Measurements from ENCODE around the gene NUMBL.
"Not testable (repeated sequence)": the region's sequence is repeated elsewhere in the genome, so short reads cannot be mapped to it uniquely, and the experiment has no call there.

The NUMBL gene

DNA sequence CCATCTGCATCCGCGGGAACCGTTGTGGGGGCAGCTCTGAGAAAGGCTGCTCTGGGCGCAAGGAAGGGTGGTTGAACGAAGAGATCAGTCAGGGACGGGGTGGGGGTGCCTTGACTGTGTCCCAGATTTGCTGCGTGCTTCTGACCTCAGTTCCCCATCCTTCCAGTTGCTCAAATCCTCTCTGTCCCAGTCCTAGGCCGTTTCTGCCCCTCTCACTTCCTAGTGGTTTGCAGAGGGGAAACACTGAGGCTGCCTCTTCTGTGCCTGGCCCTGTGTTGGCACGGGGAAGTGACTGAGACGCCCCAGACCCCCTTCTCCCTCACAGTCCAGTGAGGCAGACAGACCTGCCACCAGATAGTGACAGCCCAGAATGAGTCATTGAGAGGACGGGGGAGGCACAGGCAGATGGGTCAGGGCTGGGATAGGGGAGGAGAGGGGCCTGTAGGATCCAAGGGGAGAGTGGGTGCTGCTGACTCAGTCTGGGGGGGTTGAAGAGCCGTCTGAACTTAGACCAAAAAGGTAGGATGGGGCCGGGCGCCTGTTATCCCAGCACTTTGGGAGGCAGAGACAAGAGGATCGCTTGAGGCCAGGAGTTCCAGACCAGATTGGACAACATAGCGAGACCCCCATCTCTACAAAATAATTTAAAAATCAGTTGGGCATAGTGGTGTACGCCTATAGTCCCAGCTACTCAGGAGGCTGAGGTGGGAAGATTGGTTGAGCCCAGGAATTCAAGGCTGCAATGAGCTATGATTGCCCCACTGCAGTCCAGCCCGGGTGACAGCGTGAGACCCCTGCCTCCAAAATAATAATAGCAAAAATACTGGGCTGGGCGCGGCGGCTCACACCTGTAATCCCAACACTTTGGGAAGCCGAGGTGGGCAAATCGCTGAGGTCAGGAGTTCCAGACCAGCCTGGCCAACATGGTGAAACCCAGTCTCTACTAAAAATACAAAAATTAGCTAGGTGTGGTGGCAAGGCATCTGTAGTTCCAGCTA lies 26.5 kb downstream of the NUMBL start:
- DNase-seq = no peak

DNA sequence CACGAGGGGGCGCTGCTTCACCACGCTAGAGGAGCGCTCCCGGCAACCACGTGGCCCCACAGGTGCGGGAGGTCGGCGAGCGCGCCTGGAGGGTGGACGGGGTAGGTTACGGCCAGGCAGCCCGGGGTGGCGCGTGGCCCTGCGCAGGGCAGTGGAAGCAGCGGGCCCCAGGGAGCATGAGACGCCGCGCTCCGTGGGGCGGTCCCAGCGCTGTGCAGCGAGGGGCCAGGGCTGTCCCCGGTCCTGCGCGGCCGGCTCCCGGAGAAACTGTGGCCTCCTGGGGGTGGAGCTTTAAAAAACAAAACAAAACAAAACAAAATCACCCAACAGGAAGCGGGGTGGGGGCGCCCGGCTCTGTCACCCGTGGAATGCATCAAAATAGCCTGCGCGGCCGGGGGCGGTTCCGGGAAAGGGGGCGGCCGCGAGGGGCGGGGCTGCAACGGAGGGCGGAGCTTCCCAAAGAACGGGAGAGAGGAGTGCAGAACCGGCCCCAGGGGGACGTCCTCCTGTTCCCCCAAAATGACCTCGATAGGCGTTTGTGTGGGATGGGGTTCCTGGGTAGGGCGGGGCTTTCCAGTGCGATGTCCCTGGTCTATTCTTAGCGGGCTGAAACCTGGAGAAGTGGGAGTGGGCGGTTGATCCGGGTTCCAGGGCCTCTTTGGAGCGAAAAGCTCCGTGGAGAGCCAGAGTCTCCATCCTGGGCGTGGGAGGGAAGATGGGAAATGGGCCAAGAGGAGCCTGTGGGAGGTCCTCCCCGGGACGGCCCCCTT lies 27.3 kb downstream of the NUMBL start:
- peak; percentile 95 for DNase-seq

DNA sequence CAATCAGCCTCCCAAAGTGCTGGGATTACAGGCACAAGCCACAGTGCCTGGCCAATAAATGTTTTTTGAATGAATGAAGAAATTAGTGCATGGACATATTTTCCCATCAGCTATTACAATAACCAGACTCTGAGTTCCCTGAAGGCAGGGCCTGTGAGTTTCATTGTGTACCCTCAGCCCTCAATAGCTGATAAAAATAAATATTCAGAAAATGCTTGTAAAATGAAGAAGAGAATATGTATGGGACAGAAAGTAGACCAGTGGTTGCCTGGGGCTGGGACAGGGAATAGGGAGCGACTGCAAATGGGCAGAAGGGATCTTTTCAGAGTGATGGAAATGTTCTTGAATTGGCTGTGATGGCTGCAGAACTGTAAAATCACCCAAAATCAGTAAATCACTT lies 28.8 kb downstream of the NUMBL start:
- DNase-seq = no peak

DNA sequence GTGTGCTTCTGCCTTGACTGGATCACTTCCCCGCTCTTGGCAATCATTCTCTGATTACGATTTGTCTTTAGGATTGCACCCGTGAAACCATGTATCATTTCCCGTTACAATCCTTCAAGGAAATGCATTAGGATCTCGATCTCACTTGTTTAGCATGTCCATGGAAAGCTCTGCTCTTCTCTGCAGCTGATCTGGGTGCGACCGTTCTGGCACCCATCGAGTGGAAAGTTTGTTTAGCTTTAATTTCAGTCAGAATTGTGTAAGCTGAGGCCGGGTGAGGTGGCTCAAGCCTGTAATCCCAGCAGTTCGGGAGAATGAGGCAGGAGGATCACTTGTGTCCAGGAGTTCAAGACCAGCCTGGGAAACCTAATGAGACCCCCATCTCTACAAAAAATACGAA lies 30.9 kb downstream of the NUMBL start:
- no peak for DNase-seq

DNA sequence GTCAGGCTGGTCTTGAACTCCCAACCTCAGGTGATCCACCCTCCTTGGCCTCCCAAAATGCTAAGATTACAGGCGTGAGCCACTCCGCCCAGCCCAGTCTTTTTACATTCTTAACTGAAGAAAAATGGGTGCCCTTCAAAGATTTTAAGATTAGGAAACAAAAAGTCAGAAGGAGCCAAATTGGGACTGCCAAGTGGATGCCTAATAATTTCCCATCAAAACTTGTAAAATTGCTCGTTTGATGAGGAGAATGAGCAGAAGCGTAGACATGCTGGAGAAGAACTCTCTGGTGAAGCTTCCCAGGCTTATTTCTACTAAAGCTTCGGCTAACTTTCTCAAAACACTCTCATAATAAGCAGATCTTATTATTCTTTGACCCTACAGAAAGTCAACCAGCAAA lies 31.3 kb downstream of the NUMBL start:
- no peak for DNase-seq

DNA sequence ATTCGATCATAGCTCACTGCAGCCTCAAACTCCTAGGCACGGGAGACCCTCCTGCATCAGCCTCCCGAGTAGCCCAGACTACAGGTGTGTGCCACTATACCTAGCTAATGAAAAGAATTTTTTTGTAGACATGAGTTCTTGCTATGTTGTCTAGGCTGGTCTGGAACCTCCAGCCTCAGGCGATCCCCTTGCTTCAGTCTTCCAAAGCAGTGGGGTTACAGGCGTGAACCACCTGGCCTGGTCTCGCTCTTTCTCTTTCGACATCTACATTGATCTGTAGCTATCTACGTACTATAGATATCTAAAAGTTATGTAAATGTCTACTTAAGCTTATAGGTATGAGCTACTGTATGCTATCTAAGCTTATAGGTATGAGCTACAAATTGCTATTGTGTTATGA lies 32.4 kb downstream of the NUMBL start:
- no peak for DNase-seq

DNA sequence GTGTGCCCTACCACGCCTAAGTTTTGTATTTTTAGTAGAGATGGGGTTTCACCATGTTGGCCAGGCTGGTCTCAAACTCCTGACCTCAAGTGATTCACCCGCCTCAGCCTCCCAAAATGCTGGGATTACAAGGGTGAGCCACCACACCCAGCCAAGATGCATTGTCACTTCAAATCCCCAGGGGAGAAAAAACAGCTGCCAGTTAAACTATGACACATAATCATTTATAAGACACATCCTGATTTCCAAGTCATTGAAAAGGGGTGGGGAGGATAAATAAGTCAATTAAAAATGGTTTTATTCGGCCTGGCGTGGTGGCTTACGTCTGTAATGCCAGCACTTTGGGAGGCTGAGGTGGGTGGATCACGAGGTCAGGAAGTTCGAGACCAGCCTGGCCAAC lies 34.8 kb downstream of the NUMBL start:
- DNase-seq = not testable (repeated sequence)

DNA sequence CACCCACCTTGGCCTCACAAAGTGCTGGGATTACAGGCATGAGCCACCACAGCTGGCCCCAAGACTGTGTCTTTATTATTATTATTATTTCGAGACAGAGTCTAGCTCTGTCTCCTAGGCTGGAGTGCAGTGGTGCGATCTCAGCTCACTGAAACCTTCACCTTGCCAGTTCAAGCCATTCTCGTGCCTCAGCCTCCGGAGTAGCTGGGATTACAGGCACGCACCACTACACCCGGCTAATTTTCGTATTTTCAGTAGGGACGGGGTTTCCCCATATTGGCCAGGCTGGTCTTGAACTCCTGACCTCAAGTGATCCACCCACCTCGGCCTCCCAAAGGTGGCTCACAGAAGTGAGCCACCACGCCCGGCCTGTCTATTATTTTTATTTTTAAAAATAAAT lies 38.1 kb downstream of the NUMBL start:
- not testable (repeated sequence) for DNase-seq

DNA sequence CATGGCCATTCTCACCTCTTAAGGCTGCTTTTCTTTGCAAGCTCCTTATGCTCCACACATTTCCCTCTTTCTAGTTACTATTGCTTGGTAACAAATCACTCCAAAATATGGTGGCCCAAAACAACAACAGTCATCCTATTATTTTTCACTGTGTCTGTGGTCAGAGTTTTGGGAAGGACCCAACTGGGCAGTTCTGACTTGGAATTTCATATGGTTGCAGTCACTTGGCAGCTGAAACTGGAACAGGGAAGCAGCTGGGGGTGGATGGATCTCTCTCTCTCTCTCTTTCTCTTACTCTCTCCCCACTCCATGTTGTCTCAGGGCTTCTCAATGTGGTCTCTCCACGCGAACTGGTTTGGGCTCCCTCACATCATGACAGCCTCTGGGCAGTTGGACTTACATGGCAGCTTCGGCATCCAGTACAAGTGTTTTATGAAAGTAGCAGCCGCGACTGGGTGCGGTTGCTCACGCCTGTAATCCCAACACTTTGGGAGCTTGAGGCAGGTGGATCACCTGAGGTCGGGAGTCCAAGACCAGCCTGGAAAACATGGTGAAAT lies 39.6 kb downstream of the NUMBL start:
- no peak for DNase-seq

DNA sequence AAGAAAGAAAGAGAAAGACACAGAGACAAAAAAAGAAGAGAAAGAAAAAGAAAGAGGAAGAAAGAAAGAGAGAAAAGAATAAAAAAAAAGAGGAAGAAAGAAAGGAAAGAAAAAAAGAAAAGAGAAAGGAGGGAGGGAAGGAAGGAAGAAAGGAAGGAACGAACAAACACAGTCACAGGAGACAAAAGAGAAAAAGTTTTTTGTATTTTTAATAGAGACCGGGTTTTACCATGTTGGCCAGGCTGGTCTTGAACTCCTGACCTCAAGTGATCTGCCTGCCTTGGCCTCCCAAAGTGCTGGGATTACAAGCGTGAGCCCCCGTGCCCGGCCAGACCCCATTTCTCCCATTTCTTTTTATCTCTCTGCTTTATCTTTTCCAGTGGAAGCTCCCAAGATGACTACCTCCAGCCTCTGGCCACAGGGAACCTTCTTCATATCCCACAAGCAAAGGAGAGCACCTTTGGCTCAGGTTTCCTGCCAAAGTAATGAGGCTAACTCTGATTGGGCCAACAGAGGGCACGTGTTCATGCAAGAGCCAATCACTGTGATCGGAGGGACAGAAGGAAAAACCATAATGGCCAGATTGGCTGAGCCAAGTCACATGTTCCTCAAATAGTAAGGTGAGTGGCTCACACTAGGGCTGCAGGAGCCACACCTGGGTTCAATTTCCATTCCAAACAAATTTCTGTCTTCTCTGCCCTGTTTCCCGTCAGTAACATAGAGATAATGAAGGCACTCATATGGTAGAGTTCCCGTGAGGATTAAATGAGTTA lies 40.4 kb downstream of the NUMBL start:
- DNase-seq = not testable (repeated sequence)

DNA sequence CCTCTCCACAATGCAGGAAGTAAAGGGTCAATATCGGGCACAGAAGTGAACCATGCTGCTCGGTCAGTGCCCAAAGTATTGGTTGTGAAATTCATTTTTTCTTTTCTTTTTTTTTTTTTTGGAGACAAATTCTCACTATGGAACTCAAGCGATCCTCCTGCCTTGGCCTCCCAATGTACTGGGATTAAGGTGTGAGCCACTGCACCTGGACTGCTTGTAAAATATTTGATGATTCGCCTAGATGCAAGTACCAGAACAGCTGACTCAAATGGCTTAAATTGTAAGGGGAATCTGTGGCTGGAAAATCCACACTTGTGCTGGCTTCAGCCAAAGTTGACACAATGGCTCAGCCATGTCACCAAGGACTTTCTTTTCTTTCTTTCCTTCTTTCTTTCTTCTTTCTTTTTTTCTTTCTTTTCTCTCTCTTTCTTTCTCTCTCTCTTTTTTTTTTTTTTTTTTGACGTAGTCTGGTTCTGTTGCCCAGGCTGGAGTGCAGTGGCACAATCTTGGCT lies 43.7 kb downstream of the NUMBL start:
- no peak for DNase-seq

DNA sequence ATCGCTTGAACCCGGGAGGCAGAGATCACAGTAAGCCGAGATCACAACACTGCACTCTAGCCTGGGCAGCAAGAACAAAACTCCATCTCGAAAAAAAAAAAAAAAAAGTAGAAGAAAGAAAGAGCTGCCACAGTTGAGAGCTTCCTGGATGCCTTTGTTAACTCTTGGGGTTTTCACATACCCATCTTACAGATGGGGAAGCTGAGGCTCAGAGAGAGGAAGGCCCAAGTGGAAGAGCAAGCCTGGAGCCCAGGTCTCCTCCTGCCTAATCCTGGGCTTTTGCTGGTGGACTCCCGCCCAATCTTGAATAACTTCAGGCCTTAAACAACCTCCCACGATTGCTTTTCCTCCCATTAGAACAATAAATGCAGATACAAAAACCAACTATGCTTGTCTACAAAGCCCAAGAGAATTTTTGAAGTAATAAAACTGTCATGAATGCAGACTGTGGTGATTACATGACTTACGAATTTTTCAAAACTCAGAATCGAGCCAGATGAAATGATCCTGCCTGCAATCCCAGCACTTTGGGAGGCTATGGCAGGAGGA lies 47.6 kb downstream of the NUMBL start:
- DNase-seq = no peak

DNA sequence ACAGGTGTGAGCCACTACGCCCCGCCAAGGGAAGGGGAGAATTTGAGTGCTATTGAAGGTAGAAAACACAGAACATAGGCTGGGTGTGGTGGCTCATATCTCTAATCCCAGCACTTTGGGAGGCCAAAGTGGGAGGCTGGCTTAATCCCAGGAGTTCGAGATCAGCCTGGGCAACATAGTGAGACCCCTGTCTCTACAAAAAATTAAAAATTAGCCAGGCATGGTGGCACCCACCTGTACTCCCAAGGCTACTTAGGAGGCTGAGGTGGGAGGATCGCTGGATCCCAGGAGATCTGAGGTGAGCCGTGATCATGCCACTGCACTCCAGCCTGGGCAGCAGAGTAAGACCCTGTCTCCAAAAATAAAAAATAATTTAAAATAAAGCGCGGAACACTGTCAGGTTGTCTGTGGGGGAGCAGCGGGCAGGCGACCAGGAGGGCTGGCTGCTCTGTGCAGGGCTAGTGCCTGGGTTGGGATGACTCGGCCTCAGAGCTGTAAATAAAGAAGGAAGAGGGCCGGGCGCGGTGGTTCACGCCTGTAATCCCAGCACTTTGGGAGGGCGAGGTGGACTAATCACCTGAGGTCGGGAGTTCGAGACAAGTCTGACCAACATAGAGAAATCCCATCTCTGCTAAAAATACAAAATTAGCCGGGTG lies 48.3 kb downstream of the NUMBL start:
- DNase-seq = no peak

DNA sequence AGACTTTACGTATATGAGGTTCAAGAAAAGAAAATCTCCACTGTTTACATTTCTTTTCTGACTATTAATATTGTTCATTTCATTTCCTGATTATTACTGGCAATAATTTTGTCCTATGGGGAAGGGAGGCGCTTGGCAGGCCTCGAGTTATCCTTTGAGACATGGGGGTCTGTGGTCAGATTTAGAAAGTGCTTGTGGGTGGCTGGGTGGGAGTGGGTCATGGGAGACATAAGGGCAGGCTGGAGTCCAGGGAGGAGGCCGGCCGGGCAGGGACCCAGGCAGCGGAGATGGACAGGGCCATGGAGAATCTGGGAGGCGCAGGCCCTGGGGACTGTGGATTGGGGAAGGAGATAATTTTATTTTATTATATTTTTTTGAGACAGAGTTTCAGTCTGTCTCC lies 49.2 kb downstream of the NUMBL start:
- no peak for DNase-seq

DNA sequence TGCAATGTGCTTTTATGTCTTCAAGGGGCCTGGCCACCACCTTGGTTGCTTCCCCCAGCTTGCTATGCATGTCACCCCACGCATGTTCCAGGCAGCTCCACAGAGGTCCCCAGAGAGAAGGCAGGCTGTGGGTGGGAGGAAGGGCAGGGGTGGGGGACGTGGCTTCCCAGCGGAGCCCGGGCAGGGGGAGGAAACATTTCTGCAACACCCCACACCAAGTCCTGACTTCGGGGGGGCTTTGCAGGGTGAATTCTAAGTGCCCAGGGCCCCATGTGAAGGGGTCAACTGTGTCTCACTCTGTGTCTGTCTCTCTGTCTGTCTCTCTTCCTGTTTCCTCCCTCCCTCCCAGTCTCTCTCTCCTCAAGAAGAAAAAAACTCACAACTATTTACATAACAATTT lies 49.7 kb downstream of the NUMBL start:
- DNase-seq = no peak

DNA sequence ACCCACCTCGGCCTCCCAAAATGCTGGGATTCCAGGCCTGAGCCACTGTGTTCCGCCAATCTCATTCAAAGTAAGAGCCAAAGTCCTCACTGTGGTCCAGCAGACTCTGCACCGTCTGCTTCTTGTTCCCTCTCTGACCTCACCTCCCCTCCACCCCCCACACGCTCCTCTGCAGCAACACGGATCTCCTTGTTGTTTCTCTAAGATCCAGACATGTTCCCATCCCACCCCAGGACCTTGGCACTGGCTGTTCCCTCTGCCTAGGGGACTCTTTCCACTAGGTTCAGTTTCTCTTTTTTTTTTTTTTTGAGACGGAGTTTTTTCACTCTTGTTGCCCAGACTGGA lies 50.8 kb downstream of the NUMBL start:
- DNase-seq = no peak

DNA sequence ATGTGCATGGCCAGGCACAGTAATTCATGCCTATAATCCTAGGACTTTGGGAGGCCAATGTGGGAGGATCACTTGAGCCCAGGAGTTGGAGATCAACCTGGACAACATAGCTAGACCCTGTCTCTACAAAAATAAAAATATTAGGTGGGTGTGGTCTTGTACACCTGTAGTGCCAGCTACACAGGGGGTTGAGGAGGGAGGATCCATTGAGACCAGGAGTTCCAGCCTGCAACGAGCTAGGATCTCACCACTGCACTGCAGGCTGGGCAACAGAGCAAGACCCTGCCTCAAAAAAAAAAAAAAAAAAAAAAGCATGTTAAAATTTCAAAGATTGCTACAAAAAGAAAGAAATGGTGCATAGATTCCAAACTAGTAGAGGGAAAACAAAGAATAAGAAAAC lies 52.1 kb downstream of the NUMBL start:
- DNase-seq = no peak

DNA sequence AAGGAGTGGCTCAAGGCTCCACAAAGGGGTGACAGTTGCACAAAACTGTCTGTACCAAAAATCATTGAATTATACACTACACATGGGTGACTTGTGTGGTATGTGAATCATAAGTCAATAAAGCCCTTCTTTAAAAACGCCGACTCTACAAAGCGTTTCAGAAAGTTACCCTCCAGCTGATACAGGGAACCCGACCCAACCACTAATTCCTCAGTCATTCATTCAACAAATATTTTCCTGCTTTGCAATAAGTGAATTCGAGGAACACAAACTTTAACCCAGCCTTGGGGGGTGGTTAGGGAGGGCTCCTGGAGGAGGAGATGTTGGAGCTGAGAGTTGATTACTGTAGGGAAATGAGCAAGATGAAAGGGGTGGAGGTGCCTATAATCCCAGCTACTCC lies 57.2 kb downstream of the NUMBL start:
- DNase-seq = no peak

DNA sequence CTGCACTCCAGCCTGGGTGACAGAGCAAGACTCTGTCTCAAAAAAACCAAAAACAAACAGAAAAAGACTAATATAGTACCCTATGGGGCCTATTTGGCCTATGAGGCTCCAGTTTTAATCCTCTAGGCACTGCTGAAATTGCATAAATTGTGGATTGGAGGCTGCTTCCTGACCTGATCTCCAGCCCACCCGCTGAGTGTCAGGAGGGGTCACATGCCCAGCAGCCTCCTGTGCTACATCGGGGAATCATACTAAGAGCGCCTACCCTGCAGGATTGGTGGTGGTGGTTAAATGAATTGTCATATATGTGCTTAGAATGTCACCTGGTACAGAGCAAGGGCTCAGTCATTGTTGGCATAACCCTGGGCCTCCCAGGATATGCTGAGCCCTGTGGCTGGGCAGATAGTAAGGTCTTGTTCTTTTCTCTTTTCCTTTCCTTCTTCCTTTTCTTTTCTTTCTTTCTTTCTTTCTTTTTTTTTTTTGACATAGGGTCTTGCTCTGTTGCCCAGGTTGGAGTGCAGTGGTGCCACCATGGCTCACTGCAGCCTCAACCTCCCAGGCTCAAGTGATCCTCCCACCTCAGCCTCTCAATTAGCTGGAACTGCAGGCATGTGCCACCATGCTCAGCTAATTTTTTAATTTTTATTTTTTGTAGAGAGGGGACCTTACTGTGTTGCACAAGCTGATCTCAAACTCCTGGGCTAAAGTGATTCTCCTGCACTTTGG lies 58.0 kb downstream of the NUMBL start:
- no peak for DNase-seq

DNA sequence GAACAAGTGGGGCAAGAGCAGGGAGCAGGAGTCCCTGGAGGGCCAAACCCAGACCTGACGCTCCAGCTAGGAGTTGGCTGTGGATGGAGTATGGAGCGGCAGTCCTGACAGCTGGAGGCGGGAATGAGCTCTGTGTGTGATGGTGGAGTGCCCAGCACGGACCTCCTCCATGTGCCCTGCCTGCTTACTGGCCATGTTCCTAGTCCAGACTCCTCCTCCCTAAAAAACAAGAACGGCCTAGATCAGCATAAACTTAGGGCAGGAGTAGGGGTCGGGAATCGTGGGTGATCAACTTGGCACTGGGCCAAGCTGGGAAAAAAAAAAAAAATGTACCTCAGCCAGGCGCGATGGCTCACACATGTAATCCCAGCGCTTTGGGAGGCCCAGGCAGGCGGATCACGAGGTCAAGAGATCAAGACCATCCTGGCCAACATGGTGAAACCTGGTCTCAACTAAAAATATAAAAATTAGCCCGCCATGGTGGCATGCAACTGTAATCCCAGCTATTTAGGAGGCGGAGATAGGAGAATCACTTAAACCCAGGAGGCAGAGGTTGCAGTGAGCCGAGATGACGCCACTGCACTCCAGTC lies 59.8 kb downstream of the NUMBL start:
- DNase-seq = no peak
